Ovary (tissue), 3 donors: Measurements from ENCODE around the gene ADISSP.

Experiments
- EP300 ChIP-seq: sonication (generic); formaldehyde crosslinking; IDR thresholded peaks from one replicate; pipeline ENCODE4 v1.6.1; 2017; ENCODE audit warnings: antibody characterized with exemption
- POLR2A ChIP-seq: fragments of 450-650 bp; IDR thresholded peaks from one replicate; pipeline ENCODE4 v1.6.1; 2017; ENCODE audit warnings: antibody characterized with exemption, mild to moderate bottlenecking, moderate library complexity
- TF ChIP-seq, protein P1 (sequence below), 3 donors: fragments of 450-650 bp in 2 of 3; fragments of 200-600 bp in 1 of 3; IDR thresholded peaks; one replicate each; pipeline versions ENCODE4 v1.5.1 to v1.8.0; 2016 to 2022; ENCODE audit warnings: antibody characterized with exemption in 3 of 3, mild to moderate bottlenecking in 1 of 3
- donor health status: DM: no; HTN: no; CAD: no.

- TF ChIP-seq, protein P1, sequence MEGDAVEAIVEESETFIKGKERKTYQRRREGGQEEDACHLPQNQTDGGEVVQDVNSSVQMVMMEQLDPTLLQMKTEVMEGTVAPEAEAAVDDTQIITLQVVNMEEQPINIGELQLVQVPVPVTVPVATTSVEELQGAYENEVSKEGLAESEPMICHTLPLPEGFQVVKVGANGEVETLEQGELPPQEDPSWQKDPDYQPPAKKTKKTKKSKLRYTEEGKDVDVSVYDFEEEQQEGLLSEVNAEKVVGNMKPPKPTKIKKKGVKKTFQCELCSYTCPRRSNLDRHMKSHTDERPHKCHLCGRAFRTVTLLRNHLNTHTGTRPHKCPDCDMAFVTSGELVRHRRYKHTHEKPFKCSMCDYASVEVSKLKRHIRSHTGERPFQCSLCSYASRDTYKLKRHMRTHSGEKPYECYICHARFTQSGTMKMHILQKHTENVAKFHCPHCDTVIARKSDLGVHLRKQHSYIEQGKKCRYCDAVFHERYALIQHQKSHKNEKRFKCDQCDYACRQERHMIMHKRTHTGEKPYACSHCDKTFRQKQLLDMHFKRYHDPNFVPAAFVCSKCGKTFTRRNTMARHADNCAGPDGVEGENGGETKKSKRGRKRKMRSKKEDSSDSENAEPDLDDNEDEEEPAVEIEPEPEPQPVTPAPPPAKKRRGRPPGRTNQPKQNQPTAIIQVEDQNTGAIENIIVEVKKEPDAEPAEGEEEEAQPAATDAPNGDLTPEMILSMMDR (IDR thresholded peaks at IDR 0.05), result no peak
- TF ChIP-seq EP300 (no peak), POLR2A (no peak)
Observed at GRCh38 chr20:3738111-3739053, 29.2 kb downstream of the ADISSP start.
